CD4-positive, alpha-beta T cell (primary cell): ENCODE data around the gene EOGT. TPM values are rescaled to one million over a fixed set of nuclear protein-coding genes. Genes with fewer than 3 reads are reported as not detected.

ENCODE experiments used
- ATAC-seq: fragments of 200-7000 bp; cut with Tn5 transposase; one replicate; pipeline ENCODE4 v1.10.0; 2022; ENCODE audit warnings: mild to moderate bottlenecking; ENCODE audit not compliant: poor library complexity
- CTCF ChIA-PET: fragments of 350-600 bp; sonication (Branson Sonifier 250); formaldehyde crosslinking; loops from one replicate; lab custom pipeline; 2021; ENCODE audit warnings: antibody characterized with exemption, inconsistent platforms; lab: Charles Lee
- POLR2A ChIA-PET: fragments of 350-600 bp; sonication (Branson Sonifier 250); formaldehyde crosslinking; loops from one replicate; lab custom pipeline; 2021; ENCODE audit warnings: antibody characterized with exemption, inconsistent platforms; lab: Charles Lee
- DNase-seq, 14 experiments: peaks; one replicate each; pipeline ENCODE4 v3.0.0-alpha.2; 2013 to 2020; ENCODE audit warnings: mixed read lengths in 2 of 14
- H3K27ac ChIP-seq, 2 donors: one replicate each; pipeline versions ENCODE4 v1.5.1 to v1.7.0; 2013; ENCODE audit warnings: low read length in 2 of 2, low read depth in 1 of 2, mild to moderate bottlenecking in 1 of 2
- H3K27me3 ChIP-seq, 2 experiments: 1 replicate in 1 of 2; 2 replicates in 1 of 2; pipeline versions ENCODE4 v1.6.1 to v1.7.0; 2013; ENCODE audit warnings: low read length in 2 of 2, control low read depth in 1 of 2, mild to moderate bottlenecking in 1 of 2, moderate library complexity in 1 of 2; ENCODE audit not compliant: insufficient read depth in 2 of 2, control insufficient read depth in 1 of 2
- H3K36me3 ChIP-seq: one replicate; pipeline ENCODE4 v1.6.1; 2013; ENCODE audit warnings: low read length, control low read depth; ENCODE audit not compliant: insufficient read depth
- H3K4me1 ChIP-seq: one replicate; pipeline ENCODE4 v1.6.1; 2013; ENCODE audit warnings: low read length, control low read depth; ENCODE audit not compliant: insufficient read depth
- H3K4me3 ChIP-seq: one replicate; pipeline ENCODE4 v1.5.1; 2013; ENCODE audit warnings: mild to moderate bottlenecking, low read length, moderate library complexity
- H3K9me3 ChIP-seq, 2 experiments: 1 replicate in 1 of 2; 2 replicates in 1 of 2; pipeline versions ENCODE4 v1.6.1 to v1.7.0; 2013; ENCODE audit warnings: low read length in 2 of 2, mild to moderate bottlenecking in 2 of 2, control low read depth in 1 of 2, moderate library complexity in 1 of 2; ENCODE audit not compliant: control insufficient read depth in 1 of 2, insufficient read depth in 1 of 2
- H3K27ac Mint-ChIP-seq: one replicate; pipeline ENCODE4 v1.8.0; 2020; ENCODE audit warnings: mixed read lengths
- H3K27me3 Mint-ChIP-seq: one replicate; pipeline ENCODE4 v1.8.0; 2021; ENCODE audit warnings: mixed read lengths
- H3K36me3 Mint-ChIP-seq: one replicate; pipeline ENCODE4 v1.8.0; 2021; ENCODE audit warnings: low read depth, mixed read lengths
- H3K4me1 Mint-ChIP-seq: one replicate; pipeline ENCODE4 v1.8.0; 2021; ENCODE audit warnings: low read depth, mixed read lengths
- H3K4me3 Mint-ChIP-seq: one replicate; pipeline ENCODE4 v1.8.0; 2020; ENCODE audit warnings: mild to moderate bottlenecking, mixed read lengths
- H3K9me3 Mint-ChIP-seq: one replicate; pipeline ENCODE4 v1.8.0; 2020; ENCODE audit warnings: mixed read lengths
- CTCF ChIP-seq: fragments of 200-600 bp; IDR thresholded peaks from one replicate; pipeline ENCODE4 v1.8.0; 2022; ENCODE audit warnings: antibody characterized with exemption, mild to moderate bottlenecking
- intact Hi-C, 2 experiments: fragments of 100-400 bp; cut with DNase I in 1 of 2; cut with micrococcal nuclease in 1 of 2; formaldehyde crosslinking; loops; one replicate each; pipeline versions ENCODE4 v1.15.1 to v1.9.0; 2023 to 2025; cut with DNase I, micrococcal nuclease
- total RNA-seq, 174 experiments: library from RNA in 2 of 174; stranded (reverse) in 2 of 174; gene quantifications; one replicate each; pipeline ENCODE4 v1.2.3 and lab custom pipeline; 2021 to 2026

Gene EOGT
- total RNA-seq, 2 experiments from 2014 or later: 13.0 to 13.4 TPM

GRCh38 chr3:68973639-68974038, 39.8 kb downstream of the EOGT start:
- ChIA-PET POLR2A (no interaction called here), CTCF (no interaction called here)
- H3K4me1 Mint-ChIP-seq: no peaks in the 10 kb centered on the region
- no peak for TF ChIP-seq CTCF
- H3K4me1 ChIP-seq: no peaks in the 10 kb centered on the region
- H3K36me3 ChIP-seq: peaks cover 22% of the 10 kb centered on the region
- H3K9me3 Mint-ChIP-seq: no peaks in the 10 kb centered on the region
- intact Hi-C loops: no loop called here
- no peaks in the 10 kb centered on the region for H3K27me3 ChIP-seq
- peaks cover 6% of the 10 kb centered on the region for H3K27me3 Mint-ChIP-seq
- H3K4me3 Mint-ChIP-seq: no peak overlapping the region
- no peak overlapping the region for H3K27ac Mint-ChIP-seq
- H3K4me3 ChIP-seq: no peak overlapping the region
- no peak for ATAC-seq
- H3K36me3 Mint-ChIP-seq: peaks cover 20% of the 10 kb centered on the region
- H3K9me3 ChIP-seq: peaks cover 0 to 3% of the 10 kb centered on the region in 2 experiments
- no peak overlapping the region for H3K27ac ChIP-seq
- peak in 2 of 14 experiments; percentile 3 to 12 for DNase-seq

DNA sequence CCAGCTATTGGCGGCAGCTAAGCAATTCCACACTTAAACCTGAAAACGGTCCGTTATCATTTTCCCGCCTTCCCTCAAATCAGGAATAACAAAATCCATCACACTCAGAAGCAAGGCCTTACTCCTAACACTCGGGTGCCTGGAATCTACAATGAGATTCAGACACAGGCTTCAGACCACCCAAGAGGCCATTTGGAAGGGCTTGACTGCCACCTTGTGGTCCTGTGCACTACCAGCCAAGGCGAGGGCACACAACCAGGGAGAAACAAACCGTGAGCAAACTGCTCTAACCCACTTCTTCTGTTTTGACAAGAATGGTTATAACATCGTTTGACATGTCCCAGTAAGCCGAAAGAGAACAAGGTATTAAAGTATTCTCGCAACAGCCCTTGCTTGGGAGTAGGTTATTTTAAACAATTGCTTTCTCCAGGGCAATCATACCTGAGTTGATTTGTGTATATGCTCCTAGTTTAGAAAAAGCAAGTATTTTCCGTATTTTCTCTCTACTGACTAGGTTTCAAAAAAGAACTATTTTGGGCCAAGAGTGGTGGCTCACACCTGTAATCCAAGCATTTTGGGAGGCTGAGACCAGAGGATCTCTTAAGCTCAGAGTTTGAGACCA, 41.0 kb downstream of the EOGT start:
- no peak overlapping the region for H3K4me3 ChIP-seq
- Mint-ChIP-seq H3K36me3 (peaks cover 8% of the 10 kb centered on the region), H3K9me3 (no peaks in the 10 kb centered on the region), H3K4me3 (no peak overlapping the region), H3K4me1 (no peaks in the 10 kb centered on the region), H3K27me3 (peaks cover 6% of the 10 kb centered on the region), H3K27ac (no peak overlapping the region)
- H3K27ac ChIP-seq: no peak overlapping the region
- TF ChIP-seq CTCF: no peak
- H3K36me3 ChIP-seq: peaks cover 10% of the 10 kb centered on the region
- ChIA-PET POLR2A (no interaction called here), CTCF (no interaction called here)
- peaks cover 0 to 3% of the 10 kb centered on the region in 2 experiments for H3K9me3 ChIP-seq
- H3K27me3 ChIP-seq: no peaks in the 10 kb centered on the region
- DNase-seq: peak in 10 of 14 experiments; percentile 1 to 39 (median 10)
- no peak for ATAC-seq
- intact Hi-C loops: no loop called here
- no peaks in the 10 kb centered on the region for H3K4me1 ChIP-seq

DNA sequence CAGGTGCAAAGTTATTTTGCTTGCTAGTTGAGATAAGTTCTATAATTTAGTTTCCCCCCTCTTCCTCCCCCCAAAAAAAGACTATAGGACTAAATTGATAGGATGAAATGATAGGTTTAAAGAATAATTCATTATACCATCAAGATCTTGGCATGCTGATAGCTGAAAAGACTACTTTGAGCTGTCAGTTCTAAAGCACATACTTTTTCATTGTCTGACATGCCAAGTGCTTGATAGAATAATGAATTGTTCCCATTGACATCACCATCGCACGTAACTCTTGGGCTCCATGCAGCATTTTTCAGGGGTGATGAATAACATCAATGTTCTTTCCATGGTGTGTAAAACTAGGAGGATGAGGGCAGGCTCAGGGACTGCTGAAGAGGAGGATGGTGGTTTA, 48.8 kb downstream of the EOGT start:
- H3K36me3 ChIP-seq: no peaks in the 10 kb centered on the region
- TF ChIP-seq CTCF: no peak
- Mint-ChIP-seq H3K4me3 (no peak overlapping the region), H3K36me3 (no peaks in the 10 kb centered on the region), H3K27ac (no peak overlapping the region), H3K9me3 (no peaks in the 10 kb centered on the region), H3K4me1 (no peaks in the 10 kb centered on the region), H3K27me3 (peaks cover 36% of the 10 kb centered on the region)
- no peak overlapping the region for H3K27ac ChIP-seq
- DNase-seq: no peak
- intact Hi-C loops: no loop called here
- H3K9me3 ChIP-seq: no peaks in the 10 kb centered on the region
- ChIA-PET CTCF (no interaction called here), POLR2A (no interaction called here)
- H3K27me3 ChIP-seq: peaks cover 8 to 15% of the 10 kb centered on the region in 2 experiments
- H3K4me3 ChIP-seq: no peak overlapping the region
- no peak for ATAC-seq
- H3K4me1 ChIP-seq: no peaks in the 10 kb centered on the region
